Stimulated activated CD4-positive, alpha-beta T cell treated with anti-CD3 and anti-CD28 coated beads, Interleukin-1b, Interleukin-23, amount 100 ng/mL, for 4 hours (primary cell): ENCODE data around the gene HNRNPA0.
"Not testable (repeated sequence)": the region's sequence is repeated elsewhere in the genome, so short reads cannot be mapped to it uniquely, and the experiment has no call there.

Experiments used
- DNase-seq, 2 donors: peaks; one replicate each; pipeline ENCODE4 v3.0.0-alpha.2; 2020; ENCODE audit warnings: low read depth in 2 of 2

The HNRNPA0 gene

GRCh38 chr5:137754188-137754960 is at the start of gene HNRNPA0:
Gene HNRNPA0, minus strand, starts transcription at chr5:137754363. Its CDS starts 297 bp downstream, at chr5:137754066.
- peak; percentile 95 to 96 for DNase-seq

- no peak for DNase-seq
Measured at GRCh38 chr5:137802282-137803210, 48.4 kb upstream of the HNRNPA0 start.

- no peak for DNase-seq
Measured at GRCh38 chr5:137800700-137801411, 46.7 kb upstream of the HNRNPA0 start.

GRCh38 chr5:137796279-137796678 is 42.1 kb upstream of the HNRNPA0 start:
- DNase-seq = no peak

- DNase-seq = no peak
Measured at GRCh38 chr5:137794863-137795262, 40.7 kb upstream of the HNRNPA0 start.

GRCh38 chr5:137792303-137792702 is 38.1 kb upstream of the HNRNPA0 start:
- DNase-seq = no peak

GRCh38 chr5:137791799-137792198 is 37.6 kb upstream of the HNRNPA0 start:
- no peak for DNase-seq

GRCh38 chr5:137791387-137791786 is 37.2 kb upstream of the HNRNPA0 start:
- no peak for DNase-seq

GRCh38 chr5:137788560-137788959 is 34.4 kb upstream of the HNRNPA0 start:
- not testable (repeated sequence) for DNase-seq

GRCh38 chr5:137782984-137783536 is 28.9 kb upstream of the HNRNPA0 start:
- DNase-seq = no peak

GRCh38 chr5:137782055-137782454 is 27.9 kb upstream of the HNRNPA0 start:
- no peak for DNase-seq

GRCh38 chr5:137778772-137779564 is 24.8 kb upstream of the HNRNPA0 start:
- DNase-seq = no peak

- DNase-seq = not testable (repeated sequence)
Measured at GRCh38 chr5:137767937-137768336, 13.8 kb upstream of the HNRNPA0 start.

GRCh38 chr5:137761566-137761965 is 7.4 kb upstream of the HNRNPA0 start:
- no peak for DNase-seq

- no peak for DNase-seq
Measured at GRCh38 chr5:137760719-137761516, 6.8 kb upstream of the HNRNPA0 start.

GRCh38 chr5:137760294-137760693 is 6.1 kb upstream of the HNRNPA0 start:
- no peak for DNase-seq

GRCh38 chr5:137758715-137759306 is 4.6 kb upstream of the HNRNPA0 start:
- DNase-seq = no peak

- DNase-seq = no peak
Measured at GRCh38 chr5:137758121-137758520, 4.0 kb upstream of the HNRNPA0 start.

GRCh38 chr5:137757634-137758033 is 3.5 kb upstream of the HNRNPA0 start:
- DNase-seq = no peak
